ENCODE results near the gene PRPS1. TPM values are rescaled to one million over a fixed set of nuclear protein-coding genes. Genes with fewer than 3 reads are reported as not detected.
A peak's percentile ranks its signal among the peaks of the same experiment; 100 is the strongest.
"Not testable (repeated sequence)": the region's sequence is repeated elsewhere in the genome, so short reads cannot be mapped to it uniquely, and the experiment has no call there.

The PRPS1 gene
- polyA plus RNA-seq, 1 donor from 2014 or later, result 45.6 TPM

DNA sequence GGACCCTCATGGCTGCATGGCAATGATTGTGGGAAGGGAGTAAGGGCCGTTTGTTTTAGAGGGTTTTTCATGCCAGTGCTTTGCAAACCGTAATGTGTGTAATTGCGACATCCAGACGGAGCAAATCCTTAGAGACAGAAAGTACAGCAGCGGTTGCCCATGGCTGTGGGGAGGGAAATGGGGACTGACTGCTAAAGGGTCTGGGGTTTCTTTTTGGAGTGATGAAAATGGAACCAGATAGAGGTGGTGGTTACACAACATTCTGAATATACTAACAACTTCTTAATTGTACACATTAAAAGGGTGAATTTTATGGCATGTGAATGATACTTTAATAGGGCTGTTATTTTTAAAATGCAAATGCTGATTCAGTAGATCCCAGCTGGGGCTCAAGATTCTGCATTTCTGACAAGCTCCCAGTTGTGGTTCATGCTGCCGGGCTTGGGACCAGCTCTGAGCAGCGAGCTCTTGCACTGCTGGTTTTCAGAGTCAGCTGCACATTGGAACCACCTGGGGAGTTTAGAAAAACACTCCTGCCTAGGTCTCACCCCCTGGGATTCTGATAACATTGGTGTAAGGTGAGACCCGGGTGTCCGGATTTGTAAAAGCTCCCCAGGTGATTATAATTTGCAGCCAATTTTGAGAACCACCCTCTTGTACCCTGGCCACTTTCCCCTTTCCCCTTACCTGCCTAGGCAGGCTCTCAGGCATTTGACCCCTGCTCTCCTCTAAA, 47.7 kb downstream of the PRPS1 start:
- H3K9me3 Mint-ChIP-seq, result no peaks in the 10 kb centered on the region
- H3K4me1 Mint-ChIP-seq, result peaks cover 36 to 54% (median 43%) of the 10 kb centered on the region in 3 donors
- H3K27ac Mint-ChIP-seq, result peak overlapping the region; percentile 96 to 98 (median 98)

GRCh38 chrX:107676559-107677378, 48.5 kb downstream of the PRPS1 start:
- Mint-ChIP-seq H3K4me1 (peaks cover 36 to 54% (median 43%) of the 10 kb centered on the region in 3 donors), H3K9me3 (no peaks in the 10 kb centered on the region), H3K27me3 (peaks cover 2% of the 10 kb centered on the region), H3K4me3 (peak overlapping the region; percentile 82 to 94 (median 92)), H3K27ac (peak overlapping the region; percentile 96 to 98 (median 98)), H3K36me3 (no peaks in the 10 kb centered on the region)

More for the DNA sequence above, 47.7 kb downstream of the PRPS1 start:
- H3K36me3 Mint-ChIP-seq, result no peaks in the 10 kb centered on the region
- peaks cover 2% of the 10 kb centered on the region for H3K27me3 Mint-ChIP-seq
- H3K4me3 Mint-ChIP-seq, result peak overlapping the region; percentile 82 to 94 (median 92)

DNA sequence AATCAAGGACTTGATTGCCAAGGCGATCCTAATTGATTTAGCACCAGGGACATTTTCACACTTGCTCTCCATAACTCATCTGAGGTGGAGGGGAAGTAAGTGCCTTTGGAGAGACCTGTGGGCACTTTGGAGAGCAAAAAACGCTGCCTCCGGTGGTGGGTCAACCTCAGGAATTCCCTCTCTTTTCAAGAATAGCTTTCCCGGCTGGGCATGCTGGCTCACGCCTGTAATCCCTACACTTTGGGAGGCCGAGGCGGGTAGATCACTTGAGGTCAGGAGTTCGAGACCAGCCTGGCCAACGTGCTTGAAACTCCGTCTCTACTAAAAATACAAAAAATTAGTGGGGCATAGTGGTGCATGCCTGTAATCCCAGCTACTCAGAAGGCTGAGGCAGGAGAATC, 49.2 kb downstream of the PRPS1 start:
- Mint-ChIP-seq H3K36me3 (no peaks in the 10 kb centered on the region), H3K27me3 (peaks cover 2% of the 10 kb centered on the region), H3K9me3 (no peaks in the 10 kb centered on the region), H3K4me3 (peak overlapping the region; percentile 82 to 94 (median 92)), H3K27ac (peak overlapping the region; percentile 93 to 98 (median 96)), H3K4me1 (peaks cover 36 to 52% (median 43%) of the 10 kb centered on the region in 3 donors)

GRCh38 chrX:107677909-107678308, 49.6 kb downstream of the PRPS1 start:
- Mint-ChIP-seq H3K27me3 (peaks cover 2% of the 10 kb centered on the region), H3K4me1 (peaks cover 33 to 49% (median 41%) of the 10 kb centered on the region in 3 donors), H3K36me3 (no peaks in the 10 kb centered on the region), H3K4me3 (peak overlapping the region in 3 of 4 donors; percentile 64 to 91 (median 80)), H3K9me3 (no peaks in the 10 kb centered on the region), H3K27ac (peak overlapping the region; percentile 72 to 98 (median 93))

DNA sequence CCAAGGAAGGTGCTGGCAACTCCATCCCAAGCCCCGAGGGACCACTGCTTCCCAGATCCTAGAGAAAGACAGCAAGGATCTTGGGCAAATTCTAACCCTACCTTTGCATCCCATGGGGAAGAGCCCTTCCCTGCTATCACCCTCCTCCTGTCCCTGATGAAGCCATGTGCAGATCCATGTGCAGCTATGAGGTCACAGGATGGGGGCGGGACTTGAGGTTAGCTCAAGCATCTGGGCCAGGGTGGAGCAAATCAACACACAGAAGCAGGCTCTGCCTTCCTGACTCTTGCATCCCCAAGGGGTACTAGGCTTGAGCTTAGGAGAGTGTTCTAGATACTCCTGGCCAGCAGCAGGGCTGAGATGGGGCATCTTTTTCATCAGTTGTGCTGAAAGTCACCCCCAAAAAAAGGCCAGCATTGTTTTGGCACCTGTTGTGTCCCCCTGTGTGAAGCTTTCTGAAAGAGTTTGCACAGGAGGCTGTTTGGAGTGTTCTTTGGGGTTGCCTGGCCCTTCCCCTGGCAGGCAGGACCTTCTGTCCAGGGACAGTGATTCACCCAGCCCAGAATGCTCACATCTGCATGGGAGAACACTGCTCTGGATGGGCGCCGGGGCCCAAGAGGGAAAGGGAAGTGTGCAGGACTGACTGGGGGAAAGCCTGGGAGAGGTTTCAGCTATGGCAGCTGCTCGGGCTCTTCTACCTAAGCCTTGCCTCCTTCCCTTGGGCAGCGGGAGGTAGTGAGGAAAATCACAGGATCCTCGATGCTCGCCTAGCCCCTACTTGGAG, 50.8 kb downstream of the PRPS1 start:
- peak overlapping the region in 2 of 4 donors; percentile 27 to 65 for H3K4me3 Mint-ChIP-seq

GRCh38 chrX:107682256-107682655, 53.9 kb downstream of the PRPS1 start:
- Mint-ChIP-seq H3K36me3 (no peaks in the 10 kb centered on the region), H3K4me3 (no peak overlapping the region), H3K27ac (no peak overlapping the region), H3K4me1 (peaks cover 9 to 33% (median 22%) of the 10 kb centered on the region in 3 donors), H3K27me3 (peaks cover 1% of the 10 kb centered on the region), H3K9me3 (no peaks in the 10 kb centered on the region)

More for the DNA sequence above, 50.8 kb downstream of the PRPS1 start:
- Mint-ChIP-seq H3K36me3 (no peaks in the 10 kb centered on the region), H3K9me3 (no peaks in the 10 kb centered on the region), H3K27me3 (peaks cover 3% of the 10 kb centered on the region), H3K4me1 (peaks cover 28 to 44% (median 30%) of the 10 kb centered on the region in 3 donors), H3K27ac (peak overlapping the region; percentile 72 to 98 (median 80))

DNA sequence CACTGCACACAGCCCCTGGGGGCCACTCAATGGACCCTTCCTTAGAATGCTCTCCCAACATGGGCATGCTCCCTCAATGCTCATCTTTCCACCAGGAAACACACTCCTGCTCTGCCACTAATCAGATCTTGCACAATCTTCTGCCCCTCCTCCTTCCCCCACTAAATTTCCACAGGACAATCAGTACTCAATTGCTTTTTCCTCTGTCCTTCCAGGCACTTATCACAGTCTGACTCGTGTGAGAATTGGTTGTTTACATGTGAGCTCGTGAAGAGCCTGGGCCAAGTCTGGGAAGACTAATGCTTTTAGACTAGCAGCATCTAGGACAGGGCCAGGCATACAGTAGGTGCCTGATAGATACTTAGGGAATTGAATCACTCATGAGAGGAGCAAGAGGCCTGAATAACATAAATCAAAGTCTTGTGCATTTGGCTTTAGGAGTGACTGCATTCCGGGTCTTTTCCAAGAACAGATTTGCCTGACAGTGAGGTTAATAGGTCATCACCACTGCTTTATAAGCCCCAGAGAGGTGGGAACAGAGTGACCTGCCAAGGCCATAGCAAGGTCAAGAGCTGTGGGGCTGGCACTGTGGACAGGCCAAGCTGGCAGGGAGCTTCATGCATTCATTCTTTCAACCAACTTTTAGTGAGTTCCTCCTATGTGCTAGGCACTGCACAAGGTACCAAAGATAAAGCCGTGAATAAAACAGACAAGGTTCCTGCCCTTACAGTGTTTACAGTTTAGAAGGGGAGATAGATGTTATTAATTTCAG, 55.0 kb downstream of the PRPS1 start:
- peaks cover 1% of the 10 kb centered on the region for H3K27me3 Mint-ChIP-seq
- H3K4me1 Mint-ChIP-seq, result peaks cover 11 to 31% (median 20%) of the 10 kb centered on the region in 3 donors
- no peak overlapping the region for H3K4me3 Mint-ChIP-seq
- no peak overlapping the region for H3K27ac Mint-ChIP-seq
- no peaks in the 10 kb centered on the region for H3K9me3 Mint-ChIP-seq
- no peaks in the 10 kb centered on the region for H3K36me3 Mint-ChIP-seq

- peaks cover 4% of the 10 kb centered on the region for H3K27me3 Mint-ChIP-seq
- H3K36me3 Mint-ChIP-seq, result no peaks in the 10 kb centered on the region
- H3K4me1 Mint-ChIP-seq, result peaks cover 5 to 28% (median 16%) of the 10 kb centered on the region in 3 donors
- no peak overlapping the region for H3K27ac Mint-ChIP-seq
- peak overlapping the region in 1 of 4 donors; percentile 48 for H3K4me3 Mint-ChIP-seq
- no peaks in the 10 kb centered on the region for H3K9me3 Mint-ChIP-seq
Observed at GRCh38 chrX:107683931-107684330, 55.6 kb downstream of the PRPS1 start.

GRCh38 chrX:107684956-107685385, 56.7 kb downstream of the PRPS1 start:
- Mint-ChIP-seq H3K27me3 (peaks cover 4% of the 10 kb centered on the region), H3K9me3 (peaks cover 0 to 2% (median 0%) of the 10 kb centered on the region in 3 donors), H3K27ac (no peak overlapping the region), H3K4me1 (peaks cover 4 to 23% (median 12%) of the 10 kb centered on the region in 3 donors), H3K4me3 (no peak overlapping the region), H3K36me3 (no peaks in the 10 kb centered on the region)

DNA sequence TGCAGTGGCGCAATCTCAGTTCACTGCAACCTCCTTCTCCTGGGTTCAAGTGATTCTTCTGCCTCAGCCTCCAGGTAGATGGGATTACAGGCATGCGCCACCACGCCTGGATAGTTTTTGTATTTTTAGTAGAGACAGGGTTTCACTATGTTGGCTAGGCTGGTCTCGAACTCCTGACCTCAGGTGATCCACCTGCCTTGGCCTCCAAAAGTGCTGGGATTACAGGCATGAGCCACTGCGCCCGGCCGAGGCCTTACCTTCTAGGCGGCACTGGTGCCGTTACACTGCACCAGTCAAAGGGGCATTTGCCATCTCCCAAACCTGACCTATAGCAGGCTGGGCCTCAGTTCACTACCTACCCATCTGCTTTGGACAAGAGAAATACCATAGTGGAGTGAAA, 57.3 kb downstream of the PRPS1 start:
- not testable (repeated sequence) for H3K27me3 Mint-ChIP-seq, H3K4me3 Mint-ChIP-seq, H3K9me3 Mint-ChIP-seq, H3K36me3 Mint-ChIP-seq, H3K27ac Mint-ChIP-seq
- H3K4me1 Mint-ChIP-seq, result peaks cover 4 to 23% (median 12%) of the 10 kb centered on the region in 3 donors

DNA sequence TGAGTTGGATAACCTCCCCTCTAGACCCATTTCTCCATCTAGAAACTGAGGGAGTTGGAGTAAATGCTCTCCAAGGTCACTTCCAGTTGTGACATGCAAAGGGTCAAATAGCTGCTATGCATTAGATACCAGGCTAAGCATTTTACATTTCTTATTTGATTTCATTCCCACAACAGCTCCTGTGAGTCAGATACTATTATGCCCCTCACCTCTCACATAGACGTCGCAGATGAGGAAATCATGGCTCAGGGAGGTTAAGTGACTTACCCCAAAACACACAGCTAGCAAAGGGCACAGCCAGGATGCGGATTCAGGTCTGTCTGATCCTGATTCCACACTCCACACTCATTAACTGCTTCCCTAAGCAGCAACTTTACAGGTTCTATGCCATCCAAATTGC, 57.7 kb downstream of the PRPS1 start:
- Mint-ChIP-seq H3K27ac (no peak overlapping the region), H3K27me3 (peaks cover 4% of the 10 kb centered on the region), H3K9me3 (peaks cover 0 to 2% (median 0%) of the 10 kb centered on the region in 3 donors), H3K4me1 (peaks cover 4 to 23% (median 12%) of the 10 kb centered on the region in 3 donors), H3K36me3 (no peaks in the 10 kb centered on the region), H3K4me3 (no peak overlapping the region)

- Mint-ChIP-seq H3K27ac (no peak overlapping the region), H3K9me3 (peaks cover 0 to 2% (median 0%) of the 10 kb centered on the region in 3 donors), H3K27me3 (peaks cover 4% of the 10 kb centered on the region), H3K4me3 (peak overlapping the region in 1 of 4 donors; percentile 70), H3K36me3 (no peaks in the 10 kb centered on the region), H3K4me1 (peaks cover 4 to 27% (median 16%) of the 10 kb centered on the region in 3 donors)
Observed at GRCh38 chrX:107686792-107687191, 58.5 kb downstream of the PRPS1 start.

GRCh38 chrX:107687445-107687844, 59.1 kb downstream of the PRPS1 start:
- peaks cover 4% of the 10 kb centered on the region for H3K27me3 Mint-ChIP-seq
- H3K36me3 Mint-ChIP-seq, result no peaks in the 10 kb centered on the region
- no peak overlapping the region for H3K4me3 Mint-ChIP-seq
- H3K4me1 Mint-ChIP-seq, result peaks cover 4 to 27% (median 16%) of the 10 kb centered on the region in 3 donors
- H3K9me3 Mint-ChIP-seq, result peaks cover 0 to 2% (median 0%) of the 10 kb centered on the region in 3 donors
- no peak overlapping the region for H3K27ac Mint-ChIP-seq

DNA sequence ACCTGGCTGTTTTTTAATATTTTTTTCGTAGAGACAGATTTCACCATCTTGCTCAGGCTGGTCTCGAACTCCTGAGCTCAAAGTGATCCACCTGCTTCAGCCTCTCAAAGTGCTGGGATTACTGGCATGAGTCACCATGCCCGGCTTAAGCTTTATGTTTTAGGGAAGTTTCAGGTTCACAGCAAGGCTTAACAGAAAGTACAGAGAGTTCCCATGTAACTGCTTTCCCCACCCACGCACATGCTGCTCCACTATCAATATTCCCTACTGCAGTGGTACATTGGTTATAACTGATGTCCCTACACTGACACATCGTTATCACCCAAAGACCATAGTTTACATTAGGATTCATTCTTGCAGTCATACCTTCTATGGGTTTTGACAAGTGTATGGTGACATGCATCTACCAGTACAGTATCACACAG, 62.7 kb downstream of the PRPS1 start:
- Mint-ChIP-seq H3K36me3 (no peaks in the 10 kb centered on the region), H3K27ac (no peak overlapping the region), H3K27me3 (peaks cover 7% of the 10 kb centered on the region)

More for the DNA sequence above, 62.7 kb downstream of the PRPS1 start:
- Mint-ChIP-seq H3K4me3 (no peak overlapping the region), H3K9me3 (peaks cover 0 to 2% (median 0%) of the 10 kb centered on the region in 3 donors), H3K4me1 (peaks cover 4 to 15% (median 14%) of the 10 kb centered on the region in 3 donors)

Data from IgD-negative memory B cell (primary cell).